Mucosa of descending colon (tissue), 3 donors: ENCODE measurements around the gene STARD3. TPM values are rescaled to one million over a fixed set of nuclear protein-coding genes. Genes with fewer than 3 reads are reported as not detected.
"Not testable (repeated sequence)": the region's sequence is repeated elsewhere in the genome, so short reads cannot be mapped to it uniquely, and the experiment has no call there.

ENCODE experiments used
- ATAC-seq: fragments of 200-7000 bp; cut with Tn5 transposase; one replicate; pipeline ENCODE4 v1.9.1; 2020; ENCODE audit warnings: mild to moderate bottlenecking, moderate library complexity
- DNase-seq, 3 donors: peaks; one replicate each; pipeline ENCODE4 v3.0.0-alpha.2; 2020
- H3K36me3 ChIP-seq: fragments of 200-600 bp; one replicate; pipeline ENCODE4 v1.8.0; 2021; ENCODE audit warnings: low read depth, mild to moderate bottlenecking
- H3K4me1 ChIP-seq: fragments of 200-600 bp; one replicate; pipeline ENCODE4 v1.8.0; 2021; ENCODE audit warnings: low read depth, mild to moderate bottlenecking
- H3K4me3 ChIP-seq: fragments of 200-600 bp; one replicate; pipeline ENCODE4 v1.8.0; 2021; ENCODE audit warnings: mild to moderate bottlenecking
- H3K9me3 ChIP-seq: fragments of 200-600 bp; one replicate; pipeline ENCODE4 v1.8.0; 2021; ENCODE audit warnings: mild to moderate bottlenecking
- intact Hi-C, 2 donors: fragments of 100-400 bp; cut with DNase I in 1 of 2; cut with micrococcal nuclease in 1 of 2; formaldehyde crosslinking; loops; one replicate each; pipeline versions ENCODE4 v1.11.0 to v1.11.1; 2022; cut with DNase I, micrococcal nuclease
- total RNA-seq, 3 donors: library from RNA; stranded (reverse); fragmentation: NEBNext Ultra II Directional in 2 of 3; extraction: Animal tissue kit (Norgen Biotek cat#: 25700) in 2 of 3; gene quantifications; one replicate each; pipeline versions ENCODE4 v1.2.1 to v1.2.4, GENCODE V29; 2021 to 2023
- TF ChIP-seq, protein P1 (sequence below): fragments of 200-600 bp; IDR thresholded peaks from one replicate; pipeline ENCODE4 v1.8.0; 2022; ENCODE audit warnings: antibody characterized with exemption, mild to moderate bottlenecking
- donor health status: DM: no; HTN: no; CAD: no; lungs with moderate emphysema.
- donor health status: DM: no; HTN: no; CAD: no.
- donor health status: DM: no; HTN: yes; CAD: no.

The STARD3 gene
- total RNA-seq, 3 donors from 2014 or later: 36.1 to 58.8 (median 57.6) TPM

DNA sequence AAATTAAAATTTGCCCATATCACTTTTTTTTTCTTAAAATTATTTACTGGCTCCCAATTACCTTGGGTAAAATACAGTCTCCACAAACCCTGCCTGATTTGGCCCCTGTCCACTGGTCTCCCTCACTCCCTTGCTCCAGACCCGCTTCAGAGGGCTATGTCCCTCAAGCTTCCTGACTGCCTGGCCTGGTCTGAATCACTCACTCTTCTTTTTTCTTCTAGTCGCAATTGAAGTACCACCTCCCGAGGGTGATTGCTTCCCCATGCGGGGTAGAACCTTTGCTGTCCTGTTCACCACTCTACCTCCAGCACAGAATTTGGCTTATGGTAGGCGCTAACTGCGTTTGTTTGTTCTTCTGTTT, 51.5 kb downstream of the STARD3 start:
- intact Hi-C loops: no loop called here
- peak; percentile 15 for ATAC-seq
- DNase-seq: peak in 2 of 3 donors; percentile 17 to 32
- TF ChIP-seq, protein P1, sequence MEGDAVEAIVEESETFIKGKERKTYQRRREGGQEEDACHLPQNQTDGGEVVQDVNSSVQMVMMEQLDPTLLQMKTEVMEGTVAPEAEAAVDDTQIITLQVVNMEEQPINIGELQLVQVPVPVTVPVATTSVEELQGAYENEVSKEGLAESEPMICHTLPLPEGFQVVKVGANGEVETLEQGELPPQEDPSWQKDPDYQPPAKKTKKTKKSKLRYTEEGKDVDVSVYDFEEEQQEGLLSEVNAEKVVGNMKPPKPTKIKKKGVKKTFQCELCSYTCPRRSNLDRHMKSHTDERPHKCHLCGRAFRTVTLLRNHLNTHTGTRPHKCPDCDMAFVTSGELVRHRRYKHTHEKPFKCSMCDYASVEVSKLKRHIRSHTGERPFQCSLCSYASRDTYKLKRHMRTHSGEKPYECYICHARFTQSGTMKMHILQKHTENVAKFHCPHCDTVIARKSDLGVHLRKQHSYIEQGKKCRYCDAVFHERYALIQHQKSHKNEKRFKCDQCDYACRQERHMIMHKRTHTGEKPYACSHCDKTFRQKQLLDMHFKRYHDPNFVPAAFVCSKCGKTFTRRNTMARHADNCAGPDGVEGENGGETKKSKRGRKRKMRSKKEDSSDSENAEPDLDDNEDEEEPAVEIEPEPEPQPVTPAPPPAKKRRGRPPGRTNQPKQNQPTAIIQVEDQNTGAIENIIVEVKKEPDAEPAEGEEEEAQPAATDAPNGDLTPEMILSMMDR: no peak
- no peaks in the 10 kb centered on the region for H3K9me3 ChIP-seq
- peak overlapping the region; percentile 33 for H3K4me3 ChIP-seq
- no peaks in the 10 kb centered on the region for H3K36me3 ChIP-seq
- H3K4me1 ChIP-seq: peaks cover 14% of the 10 kb centered on the region

DNA sequence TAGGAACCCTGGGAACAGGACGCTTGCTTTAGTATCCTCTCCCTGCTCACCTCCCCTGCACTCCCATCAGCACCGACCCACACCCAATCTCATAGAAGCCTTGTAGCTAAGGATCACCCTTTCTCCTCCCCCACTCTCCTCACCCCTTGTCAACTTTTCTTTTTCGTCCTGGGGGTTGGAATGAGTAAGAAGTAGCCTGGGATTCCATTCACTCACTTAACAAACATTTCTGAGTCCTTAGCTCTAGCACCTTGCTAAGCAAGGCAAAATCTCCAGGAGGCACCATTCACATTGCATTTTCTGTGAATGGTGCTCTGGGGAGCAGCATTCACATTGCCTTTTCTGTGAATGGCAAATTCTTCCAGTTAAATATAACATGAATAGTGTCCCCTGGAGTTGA, 52.0 kb downstream of the STARD3 start:
- intact Hi-C loops: no loop called here
- Histone ChIP-seq H3K9me3 (no peaks in the 10 kb centered on the region), H3K36me3 (no peaks in the 10 kb centered on the region), H3K4me3 (no peak overlapping the region), H3K4me1 (peaks cover 14% of the 10 kb centered on the region)
- DNase-seq: peak in 1 of 3 donors; percentile 18
- no peak for ATAC-seq
- TF ChIP-seq, protein P1: no peak

DNA sequence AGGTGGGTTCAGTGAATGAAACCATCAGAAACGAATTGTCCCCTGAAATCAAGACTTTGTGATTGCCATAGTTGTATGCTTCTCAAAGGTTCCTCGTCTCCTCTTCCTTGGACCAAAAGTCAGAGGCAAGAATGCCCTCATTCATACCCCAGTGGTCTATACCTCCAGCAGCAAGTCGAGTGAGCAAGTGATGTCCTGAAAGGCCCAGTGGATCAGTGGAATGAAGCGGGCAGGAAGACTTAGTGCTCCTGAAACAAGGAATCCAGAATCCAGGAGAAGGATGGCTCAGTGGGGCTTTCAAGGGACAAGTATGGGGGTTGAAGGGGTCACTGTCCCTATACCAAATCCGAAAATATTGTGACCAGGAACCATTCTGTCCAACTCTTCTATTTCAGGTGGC, 57.6 kb downstream of the STARD3 start:
- DNase-seq (no peak), ATAC-seq (no peak)
- no peaks in the 10 kb centered on the region for H3K36me3 ChIP-seq
- peaks cover 1% of the 10 kb centered on the region for H3K4me1 ChIP-seq
- TF ChIP-seq, protein P1: no peak
- H3K9me3 ChIP-seq: no peaks in the 10 kb centered on the region
- intact Hi-C loops: no loop called here
- no peak overlapping the region for H3K4me3 ChIP-seq

DNA sequence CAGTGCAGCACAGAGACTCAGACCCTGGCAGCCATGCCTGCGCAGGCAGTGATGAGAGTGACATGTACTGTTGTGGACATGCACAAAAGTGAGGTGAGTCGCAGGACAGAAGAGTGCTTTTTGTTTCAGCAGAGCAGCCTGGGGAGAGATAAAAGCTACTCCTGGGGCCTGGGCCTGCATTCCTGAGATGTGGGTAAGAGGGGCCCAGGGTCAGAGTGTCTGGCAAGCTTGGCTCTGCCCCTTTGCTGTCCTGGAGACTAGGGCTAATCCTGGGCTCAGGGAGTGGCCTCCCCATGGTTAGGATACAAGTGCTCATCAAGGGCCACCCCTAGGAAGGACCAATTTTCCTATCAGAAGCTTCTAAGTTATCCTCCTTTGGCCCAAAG, 58.1 kb downstream of the STARD3 start:
- H3K9me3 ChIP-seq: no peaks in the 10 kb centered on the region
- ATAC-seq (no peak), DNase-seq (no peak)
- H3K36me3 ChIP-seq: no peaks in the 10 kb centered on the region
- intact Hi-C loops: no loop called here
- H3K4me1 ChIP-seq: peaks cover 4% of the 10 kb centered on the region
- no peak overlapping the region for H3K4me3 ChIP-seq
- TF ChIP-seq, protein P1: no peak

DNA sequence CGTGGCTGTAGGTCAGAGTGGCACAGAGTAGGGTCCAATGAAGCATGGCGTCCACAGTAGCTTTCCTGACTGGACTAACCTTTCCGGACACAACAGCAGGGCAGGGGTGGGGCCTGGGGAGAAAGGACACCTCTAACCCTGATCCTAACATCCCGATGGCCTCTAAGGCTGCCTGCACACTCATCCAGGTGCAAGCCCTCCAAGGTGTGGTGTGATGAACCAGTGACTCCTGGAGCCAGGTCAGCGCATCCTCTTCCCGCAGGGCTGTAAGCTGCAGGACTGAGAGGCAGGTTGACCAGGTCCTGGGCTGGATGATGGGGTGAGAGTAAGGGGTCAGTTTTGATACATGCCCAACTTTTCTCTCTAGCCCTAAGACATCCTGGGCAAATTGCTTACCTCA, 59.8 kb downstream of the STARD3 start:
- ATAC-seq: no peak

DNA sequence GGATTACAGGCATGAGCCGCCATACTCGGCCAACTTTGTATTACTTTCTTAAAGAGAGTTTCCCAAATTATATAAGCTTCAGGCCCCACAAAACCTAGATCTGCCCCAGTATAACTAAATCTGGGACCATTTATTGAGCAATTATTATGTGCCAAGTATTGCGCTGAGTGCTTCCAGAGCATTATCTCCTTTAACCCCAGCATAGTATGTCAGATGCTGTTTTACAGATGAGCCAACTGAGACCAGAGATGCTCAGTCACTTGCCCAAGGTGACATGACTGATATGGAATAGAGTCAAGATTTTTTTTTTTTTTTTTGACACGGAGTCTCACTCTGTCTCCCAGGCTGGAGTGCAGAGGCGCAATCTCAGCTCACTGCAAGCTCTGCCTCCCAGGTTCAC, 61.0 kb downstream of the STARD3 start:
- Histone ChIP-seq H3K4me1 (peaks cover 18% of the 10 kb centered on the region), H3K4me3 (no peak overlapping the region), H3K36me3 (no peaks in the 10 kb centered on the region), H3K9me3 (no peaks in the 10 kb centered on the region)
- intact Hi-C loops: no loop called here
- no peak for DNase-seq
- no peak for ATAC-seq
- TF ChIP-seq, protein P1: no peak

More for the DNA sequence above, 59.8 kb downstream of the STARD3 start:
- Histone ChIP-seq H3K4me3 (no peak overlapping the region), H3K36me3 (no peaks in the 10 kb centered on the region), H3K9me3 (no peaks in the 10 kb centered on the region), H3K4me1 (peaks cover 7% of the 10 kb centered on the region)
- intact Hi-C loops: no loop called here
- TF ChIP-seq, protein P1: no peak
- no peak for DNase-seq

DNA sequence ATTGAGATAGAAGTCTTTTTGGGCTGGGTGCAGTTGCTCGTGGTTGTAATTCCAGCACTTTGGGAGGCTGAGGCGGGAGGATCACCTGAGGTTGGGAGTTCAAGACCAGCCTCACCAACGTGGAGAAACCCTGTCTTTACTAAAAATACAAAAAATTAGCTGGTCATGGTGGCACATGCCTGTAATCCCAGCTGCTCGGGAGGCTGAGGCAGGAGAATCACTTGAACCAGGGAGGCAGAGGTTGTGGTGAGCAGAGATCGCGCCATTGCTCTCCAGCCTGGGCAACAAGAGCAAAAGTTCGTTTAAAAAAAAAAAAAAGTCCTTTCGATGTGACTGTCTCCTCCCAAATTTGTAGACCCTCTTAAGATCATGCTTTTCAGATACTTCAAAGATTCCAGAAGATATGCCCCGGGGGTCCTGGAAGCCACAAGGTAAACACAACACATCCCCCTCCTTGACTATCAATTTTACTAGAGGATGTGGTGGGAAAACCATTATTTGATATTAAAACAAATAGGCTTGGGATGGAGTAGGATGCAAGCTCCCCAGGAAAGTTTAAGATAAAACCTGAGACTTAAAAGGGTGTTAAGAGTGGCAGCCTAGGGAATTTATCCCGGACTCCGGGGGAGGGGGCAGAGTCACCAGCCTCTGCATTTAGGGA, 62.3 kb downstream of the STARD3 start:
- H3K9me3 ChIP-seq, intact Hi-C loops, ATAC-seq, DNase-seq, H3K36me3 ChIP-seq: not testable (repeated sequence)
- peaks cover 31% of the 10 kb centered on the region for H3K4me1 ChIP-seq
- peak overlapping the region; percentile 92 for H3K4me3 ChIP-seq
